ENCODE results near the gene ARNT2.

ARNT2 gene

GRCh38 chr15:80468796-80469195 lies 64.6 kb downstream of the ARNT2 start:
- no peak for DNase-seq (ENCODE audit: low read depth)
- no peak overlapping the region for H3K4me3 ChIP-seq (ENCODE audit: low read depth, low read length)
- no peak for TF ChIP-seq POLR2A (IDR thresholded peaks at IDR 0.05; ENCODE audit: extremely low read depth, insufficient read length)
- TF ChIP-seq MAX (IDR thresholded peaks at IDR 0.05; ENCODE audit: low read depth, low read length): no peak
- TF ChIP-seq MYC (IDR thresholded peaks at IDR 0.05; ENCODE audit: low read depth, low read length): no peak
- TF ChIP-seq CTCF (IDR thresholded peaks at IDR 0.05; ENCODE audit: low read depth, low read length): no peak

GRCh38 chr15:80471881-80472280 lies 67.7 kb downstream of the ARNT2 start:
- no peak overlapping the region for H3K4me3 ChIP-seq (ENCODE audit: low read depth, low read length)
- TF ChIP-seq CTCF (IDR thresholded peaks at IDR 0.05; ENCODE audit: low read depth, low read length) (no peak), POLR2A (IDR thresholded peaks at IDR 0.05; ENCODE audit: extremely low read depth, insufficient read length) (no peak), MYC (IDR thresholded peaks at IDR 0.05; ENCODE audit: low read depth, low read length) (no peak), MAX (IDR thresholded peaks at IDR 0.05; ENCODE audit: low read depth, low read length) (no peak)

GRCh38 chr15:80473286-80474223 lies 69.4 kb downstream of the ARNT2 start:
- TF ChIP-seq MYC (IDR thresholded peaks at IDR 0.05; ENCODE audit: low read depth, low read length): no peak
- no peak for TF ChIP-seq MAX (IDR thresholded peaks at IDR 0.05; ENCODE audit: low read depth, low read length)
- no peak for TF ChIP-seq POLR2A (IDR thresholded peaks at IDR 0.05; ENCODE audit: extremely low read depth, insufficient read length)
- TF ChIP-seq CTCF (IDR thresholded peaks at IDR 0.05; ENCODE audit: low read depth, low read length): no peak
- no peak for DNase-seq (ENCODE audit: low read depth)
- H3K4me3 ChIP-seq (ENCODE audit: low read depth, low read length): no peak overlapping the region

More at GRCh38 chr15:80471881-80472280, 67.7 kb downstream of the ARNT2 start:
- no peak for DNase-seq (ENCODE audit: low read depth)

- DNase-seq (ENCODE audit: low read depth): no peak
- H3K4me3 ChIP-seq (ENCODE audit: low read depth, low read length): no peak overlapping the region
- no peak for TF ChIP-seq POLR2A (IDR thresholded peaks at IDR 0.05; ENCODE audit: extremely low read depth, insufficient read length)
- no peak for TF ChIP-seq MYC (IDR thresholded peaks at IDR 0.05; ENCODE audit: low read depth, low read length)
- no peak for TF ChIP-seq MAX (IDR thresholded peaks at IDR 0.05; ENCODE audit: low read depth, low read length)
- no peak for TF ChIP-seq CTCF (IDR thresholded peaks at IDR 0.05; ENCODE audit: low read depth, low read length)
Observed at GRCh38 chr15:80474224-80475215, 70.3 kb downstream of the ARNT2 start.

- H3K4me3 ChIP-seq (ENCODE audit: low read depth, low read length): no peak overlapping the region
- TF ChIP-seq MYC (IDR thresholded peaks at IDR 0.05; ENCODE audit: low read depth, low read length): no peak
- no peak for DNase-seq (ENCODE audit: low read depth)
Observed at GRCh38 chr15:80475572-80475971, 71.4 kb downstream of the ARNT2 start.

All from NB4 (cell line).